GM19463 (cell line): ENCODE data around the gene TTC23.
"Not testable (repeated sequence)": the region's sequence is repeated elsewhere in the genome, so short reads cannot be mapped to it uniquely, and the experiment has no call there.

Experiments used
- ATAC-seq: cut with Tn5 transposase; IDR thresholded peaks from one replicate; pipeline ENCODE4 v1.9.1; 2021; ENCODE audit warnings: mild to moderate bottlenecking, moderate library complexity; ENCODE audit not compliant: unreplicated experiment

TTC23 gene

DNA sequence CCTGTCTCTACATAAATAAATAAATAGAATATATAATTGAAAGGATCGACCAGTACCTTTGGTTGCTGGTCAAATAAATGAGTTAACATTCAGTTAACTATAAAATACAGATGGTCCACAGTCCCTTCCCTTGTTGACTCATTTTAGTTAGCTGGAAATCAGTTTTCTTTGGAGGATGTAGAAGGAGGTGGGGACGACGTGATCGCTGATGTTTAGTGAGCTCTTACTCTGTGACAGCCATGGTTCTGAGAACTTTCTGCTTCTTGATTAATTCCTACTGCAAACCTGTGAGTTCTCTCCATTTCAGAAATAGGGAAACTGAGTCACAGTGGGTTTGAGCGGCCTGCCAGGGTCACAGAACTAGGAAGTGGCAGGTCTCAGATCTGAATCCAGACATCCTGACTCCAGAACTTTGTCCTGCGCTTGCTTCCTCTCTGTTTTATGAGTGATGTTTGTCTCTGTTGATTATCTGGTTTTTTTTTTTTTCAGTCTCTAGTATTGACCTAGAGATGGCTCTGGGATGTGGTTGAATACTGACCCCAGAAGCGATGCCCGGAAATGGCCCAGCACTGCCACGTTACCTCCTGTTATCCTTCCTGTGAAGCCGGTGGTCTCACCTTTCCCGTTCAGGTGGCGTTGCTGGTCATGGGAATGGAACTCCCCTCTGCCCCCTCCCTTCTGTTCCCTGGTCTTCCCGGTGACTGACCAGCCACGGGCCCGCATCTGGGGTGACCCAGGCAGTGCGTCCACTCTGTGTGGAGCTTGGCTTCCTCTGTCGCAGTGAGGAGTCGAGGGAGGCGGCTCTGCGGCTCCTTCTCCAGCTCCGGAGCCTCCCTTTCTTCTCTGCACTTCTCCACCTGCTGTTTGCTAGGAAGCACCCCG lies 126.3 kb downstream of the TTC23 start:
- ATAC-seq, result no peak

- no peak for ATAC-seq
Observed at GRCh38 chr15:99121691-99122410, 127.5 kb downstream of the TTC23 start.

DNA sequence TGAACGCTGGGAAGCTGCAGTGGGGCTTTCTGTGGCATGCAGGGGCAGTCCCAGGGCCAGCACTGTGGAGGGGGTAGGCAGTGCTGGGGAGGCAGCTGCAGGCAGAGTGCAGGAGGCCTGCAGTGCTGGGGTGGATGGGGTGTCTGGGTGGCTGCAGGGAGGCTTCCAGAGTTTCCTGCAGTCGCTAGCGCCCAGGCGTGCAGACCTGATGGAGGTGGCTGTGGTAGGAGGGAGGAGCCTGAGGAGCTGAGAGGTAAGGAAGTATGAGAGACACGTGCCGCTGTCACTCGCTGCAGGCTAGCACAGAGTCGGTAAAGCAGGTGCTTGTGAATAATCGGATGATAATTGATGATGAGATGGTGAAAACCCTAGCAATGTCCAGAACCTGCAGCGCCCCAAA lies 128.2 kb downstream of the TTC23 start:
- ATAC-seq, result no peak

- no peak for ATAC-seq
Observed at GRCh38 chr15:99120050-99120777, 129.2 kb downstream of the TTC23 start.

DNA sequence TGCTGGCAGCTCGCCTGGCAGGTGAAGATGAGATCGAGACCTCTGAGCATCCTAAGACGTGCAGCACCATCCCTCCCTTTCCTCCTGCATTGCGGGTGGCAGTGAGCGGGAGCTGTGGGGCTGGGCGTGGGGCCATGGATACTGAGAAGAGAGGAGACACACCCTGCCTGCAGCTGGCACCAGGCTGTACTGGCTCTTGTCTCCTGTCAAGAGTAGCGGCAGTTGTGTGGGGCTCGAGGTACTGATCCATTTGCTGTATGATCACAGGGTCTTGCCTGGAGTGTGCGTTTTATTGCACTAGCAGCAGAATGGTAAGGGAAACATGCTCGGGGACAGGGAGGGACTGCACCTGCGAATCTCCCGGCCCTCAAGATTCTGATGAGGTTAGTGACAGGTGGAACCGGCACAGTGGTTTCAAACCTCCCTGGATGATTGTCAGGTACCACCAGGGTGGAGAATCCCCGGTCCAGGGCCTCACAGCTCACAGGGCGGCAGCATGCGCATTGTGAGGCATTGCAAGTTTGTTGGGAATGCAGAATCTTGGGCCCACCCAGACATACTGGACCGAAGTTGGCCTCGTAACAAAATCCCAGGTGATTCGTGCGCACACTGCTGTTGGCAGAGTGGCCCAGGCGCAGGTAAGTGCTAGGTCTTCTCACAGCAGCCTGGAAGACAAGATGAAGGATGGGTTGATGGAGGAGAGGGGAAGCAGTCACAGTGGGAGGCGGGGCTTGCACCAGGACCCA lies 130.4 kb downstream of the TTC23 start:
- no peak for ATAC-seq

- no peak for ATAC-seq
Observed at GRCh38 chr15:99118258-99118632, 131.1 kb downstream of the TTC23 start.

GRCh38 chr15:99117563-99118257 lies 131.7 kb downstream of the TTC23 start:
- ATAC-seq, result no peak

DNA sequence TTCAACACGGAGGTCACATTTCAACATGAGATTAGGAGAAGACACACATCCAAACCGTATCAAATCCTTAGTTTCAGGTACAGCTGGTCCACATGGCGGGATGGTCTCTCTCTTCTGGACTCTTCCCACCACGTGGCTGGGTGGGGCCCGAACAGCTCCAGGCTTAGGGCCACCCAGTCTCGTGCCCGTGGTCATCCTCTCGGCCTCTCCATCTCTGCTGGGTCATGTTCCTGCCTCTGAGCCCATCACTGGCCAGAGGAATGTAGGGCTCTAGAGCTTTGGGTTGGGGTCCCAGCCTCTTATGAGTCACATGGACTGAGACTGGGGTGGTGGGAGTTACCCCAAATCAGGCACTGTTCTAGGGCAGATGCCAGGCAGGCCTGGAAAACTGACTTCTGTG lies 132.3 kb downstream of the TTC23 start:
- no peak for ATAC-seq

- no peak for ATAC-seq
Observed at GRCh38 chr15:99115300-99116215, 133.8 kb downstream of the TTC23 start.

GRCh38 chr15:99114511-99115299 lies 134.7 kb downstream of the TTC23 start:
- ATAC-seq, result no peak

DNA sequence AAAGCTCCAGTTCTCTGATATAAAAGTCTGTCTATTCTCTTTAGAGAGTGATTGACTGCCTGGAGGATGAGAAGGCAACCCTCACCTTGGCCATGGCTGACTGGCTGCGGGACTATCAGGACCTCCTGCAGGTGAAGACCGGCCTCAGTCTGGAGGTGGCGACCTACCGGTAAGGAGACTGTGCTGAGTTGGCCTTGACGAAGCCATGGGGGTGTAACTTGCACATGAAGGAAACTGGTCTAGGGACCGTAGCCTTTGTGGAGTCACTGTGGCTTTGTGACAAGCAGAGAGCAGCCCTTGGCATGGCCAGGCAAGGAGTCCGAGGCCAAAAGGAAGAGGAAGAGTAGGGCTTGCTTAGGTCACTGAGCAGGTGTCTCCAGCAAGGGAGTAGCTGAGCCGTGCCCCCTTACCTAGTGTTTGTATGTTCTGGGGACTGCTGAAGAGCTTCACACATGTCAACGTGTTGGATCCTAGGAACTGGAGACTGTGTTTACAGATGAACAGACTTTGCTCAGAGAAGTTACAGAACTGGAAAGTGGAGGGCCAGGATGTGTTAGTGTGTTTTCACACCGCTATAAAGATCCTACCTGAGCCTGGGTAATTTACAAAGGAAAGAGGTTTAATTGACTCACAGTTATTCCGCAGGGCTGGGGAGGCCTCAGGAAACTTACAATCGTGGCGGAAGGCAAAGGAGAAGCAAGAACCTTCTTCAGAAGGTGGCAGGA lies 135.7 kb downstream of the TTC23 start:
- ATAC-seq, result no peak

DNA sequence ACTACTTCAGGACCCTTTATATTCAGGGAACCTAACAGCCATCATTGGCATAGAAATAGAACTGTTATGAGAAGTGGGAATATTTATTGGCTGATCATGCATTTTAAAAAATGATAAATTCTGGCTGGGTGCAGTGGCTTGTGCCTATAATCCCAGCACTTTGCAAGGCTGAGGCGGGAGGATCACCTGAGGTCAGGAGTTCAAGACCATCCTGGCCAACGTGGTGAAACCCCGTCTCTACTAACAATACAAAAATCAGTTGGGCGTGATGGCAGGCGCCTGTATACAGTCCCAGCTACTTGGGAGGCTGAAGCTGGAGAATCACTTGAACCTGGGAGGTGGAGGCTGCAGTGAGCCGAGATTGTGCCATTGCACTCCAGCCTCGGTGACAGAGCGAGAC lies 137.7 kb downstream of the TTC23 start:
- not testable (repeated sequence) for ATAC-seq

DNA sequence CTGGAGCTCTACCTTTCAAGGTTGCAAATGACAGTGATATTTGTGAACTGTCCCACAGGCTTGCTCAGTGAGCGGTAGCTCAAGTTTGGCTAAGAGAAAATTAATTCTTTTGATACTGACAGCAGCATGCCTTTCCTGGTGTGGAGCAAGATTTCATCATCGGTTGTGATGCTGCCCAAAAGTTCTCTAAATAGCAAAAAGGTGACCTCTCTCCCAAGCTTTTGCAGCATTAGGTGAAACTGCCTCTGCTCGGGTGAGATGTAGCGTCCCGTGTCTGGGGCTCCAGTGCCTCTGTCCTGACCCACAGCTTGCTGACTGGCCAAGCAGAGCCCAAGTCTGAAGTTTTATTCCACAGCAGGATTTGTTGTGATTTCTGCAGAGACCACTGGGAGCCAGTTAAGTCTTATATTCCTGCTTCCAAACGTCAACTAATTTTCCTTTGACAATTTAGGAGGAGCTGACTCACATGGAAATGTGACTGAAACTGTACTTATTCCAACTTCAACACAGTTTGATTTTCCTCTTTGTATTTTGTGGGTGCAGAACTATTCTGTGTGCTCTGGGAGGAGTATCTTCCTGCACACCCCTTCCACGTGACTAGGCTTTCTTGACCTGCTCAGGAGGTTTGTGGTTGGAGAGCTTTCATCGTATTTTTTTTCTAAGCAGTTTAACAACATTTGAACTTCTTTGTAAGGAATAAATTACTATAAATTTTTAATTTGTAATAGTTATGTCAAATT lies 138.6 kb downstream of the TTC23 start:
- ATAC-seq, result no peak

- ATAC-seq, result no peak
Observed at GRCh38 chr15:99110093-99110492, 139.3 kb downstream of the TTC23 start.

- no peak for ATAC-seq
Observed at GRCh38 chr15:99109555-99110021, 139.8 kb downstream of the TTC23 start.

DNA sequence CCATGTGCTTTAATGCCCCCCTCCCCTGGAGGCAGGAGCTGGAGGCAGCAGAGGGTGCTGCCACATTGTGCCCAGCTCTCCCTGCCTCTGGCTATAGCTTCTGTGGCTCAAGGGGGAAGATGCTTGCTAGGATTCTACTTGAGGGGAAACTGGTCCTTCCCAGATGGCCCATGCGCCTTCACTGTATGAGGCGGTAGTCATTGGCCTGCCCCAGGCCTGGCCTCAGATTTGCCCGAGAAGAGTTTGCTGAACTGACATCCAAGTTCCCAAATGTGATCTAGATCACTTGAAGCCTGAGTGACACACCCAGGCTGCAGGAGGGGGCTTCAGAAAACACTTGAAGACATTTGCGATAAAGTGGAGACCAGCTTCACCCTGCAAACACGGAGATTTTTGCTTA lies 140.4 kb downstream of the TTC23 start:
- ATAC-seq, result no peak
